WTC11 (cell line): ENCODE data around the gene UBXN11.

ENCODE experiments used
- ELF4 ChIP-seq: sonication (generic); formaldehyde crosslinking; IDR thresholded peaks from 2 replicates; pipeline ENCODE4 v1.8.1; 2022; ENCODE audit warnings: low read depth, mild to moderate bottlenecking, moderate library complexity, missing genetic modification reagents
- NR1H2 ChIP-seq: sonication (generic); formaldehyde crosslinking; IDR thresholded peaks from 2 replicates; pipeline ENCODE4 v1.9.0; 2021; ENCODE audit warnings: mild to moderate bottlenecking, moderate library complexity, missing genetic modification reagents
- ZNF219 ChIP-seq: sonication (generic); formaldehyde crosslinking; IDR thresholded peaks from 2 replicates; pipeline ENCODE4 v1.8.0; 2023; ENCODE audit warnings: missing genetic modification reagents, mild to moderate bottlenecking, borderline replicate concordance
- TF ChIP-seq, protein P1 (sequence below): sonication (generic); formaldehyde crosslinking; IDR thresholded peaks from 2 replicates; pipeline ENCODE4 v1.8.1; 2023; ENCODE audit warnings: mild to moderate bottlenecking, missing genetic modification reagents
- TF ChIP-seq, protein P2 (sequence below): fragments of 200-600 bp; IDR thresholded peaks from 2 replicates; pipeline ENCODE4 v1.8.0; 2022; ENCODE audit warnings: antibody characterized with exemption
- TF ChIP-seq, protein P3 (sequence below): sonication (generic); formaldehyde crosslinking; IDR thresholded peaks from 2 replicates; pipeline ENCODE4 v1.8.1; 2022; ENCODE audit warnings: low read depth, mild to moderate bottlenecking, moderate library complexity, missing genetic modification reagents, borderline replicate concordance
- TF ChIP-seq, protein P4 (sequence below): sonication (generic); formaldehyde crosslinking; IDR thresholded peaks from 2 replicates; pipeline ENCODE4 v1.8.0; 2023; ENCODE audit warnings: missing genetic modification reagents

DNA sequence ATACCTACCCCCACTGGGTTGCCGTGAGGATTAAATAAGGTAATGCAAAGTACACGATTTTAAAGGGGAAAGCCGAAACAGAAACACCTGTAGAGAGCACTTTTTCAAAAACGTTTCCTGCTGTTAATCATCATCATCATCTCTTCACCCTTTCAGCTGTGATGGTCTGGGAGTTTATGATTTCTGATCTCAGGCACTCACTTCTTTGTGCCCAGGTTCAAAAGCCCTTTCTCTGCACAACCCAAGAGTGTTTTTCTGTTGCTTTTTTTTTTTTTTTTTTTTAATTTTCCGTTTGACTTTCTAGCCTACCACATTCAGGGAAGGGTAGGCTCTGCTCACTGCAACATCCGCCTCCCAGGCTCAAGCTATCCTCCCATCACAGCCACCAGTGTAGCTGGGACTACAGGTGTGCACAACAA, 936 bp upstream of the UBXN11 start:
- TF ChIP-seq, protein P1, sequence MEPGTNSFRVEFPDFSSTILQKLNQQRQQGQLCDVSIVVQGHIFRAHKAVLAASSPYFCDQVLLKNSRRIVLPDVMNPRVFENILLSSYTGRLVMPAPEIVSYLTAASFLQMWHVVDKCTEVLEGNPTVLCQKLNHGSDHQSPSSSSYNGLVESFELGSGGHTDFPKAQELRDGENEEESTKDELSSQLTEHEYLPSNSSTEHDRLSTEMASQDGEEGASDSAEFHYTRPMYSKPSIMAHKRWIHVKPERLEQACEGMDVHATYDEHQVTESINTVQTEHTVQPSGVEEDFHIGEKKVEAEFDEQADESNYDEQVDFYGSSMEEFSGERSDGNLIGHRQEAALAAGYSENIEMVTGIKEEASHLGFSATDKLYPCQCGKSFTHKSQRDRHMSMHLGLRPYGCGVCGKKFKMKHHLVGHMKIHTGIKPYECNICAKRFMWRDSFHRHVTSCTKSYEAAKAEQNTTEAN: no peak
- TF ChIP-seq, protein P2, sequence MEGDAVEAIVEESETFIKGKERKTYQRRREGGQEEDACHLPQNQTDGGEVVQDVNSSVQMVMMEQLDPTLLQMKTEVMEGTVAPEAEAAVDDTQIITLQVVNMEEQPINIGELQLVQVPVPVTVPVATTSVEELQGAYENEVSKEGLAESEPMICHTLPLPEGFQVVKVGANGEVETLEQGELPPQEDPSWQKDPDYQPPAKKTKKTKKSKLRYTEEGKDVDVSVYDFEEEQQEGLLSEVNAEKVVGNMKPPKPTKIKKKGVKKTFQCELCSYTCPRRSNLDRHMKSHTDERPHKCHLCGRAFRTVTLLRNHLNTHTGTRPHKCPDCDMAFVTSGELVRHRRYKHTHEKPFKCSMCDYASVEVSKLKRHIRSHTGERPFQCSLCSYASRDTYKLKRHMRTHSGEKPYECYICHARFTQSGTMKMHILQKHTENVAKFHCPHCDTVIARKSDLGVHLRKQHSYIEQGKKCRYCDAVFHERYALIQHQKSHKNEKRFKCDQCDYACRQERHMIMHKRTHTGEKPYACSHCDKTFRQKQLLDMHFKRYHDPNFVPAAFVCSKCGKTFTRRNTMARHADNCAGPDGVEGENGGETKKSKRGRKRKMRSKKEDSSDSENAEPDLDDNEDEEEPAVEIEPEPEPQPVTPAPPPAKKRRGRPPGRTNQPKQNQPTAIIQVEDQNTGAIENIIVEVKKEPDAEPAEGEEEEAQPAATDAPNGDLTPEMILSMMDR: no peak
- TF ChIP-seq, protein P3, sequence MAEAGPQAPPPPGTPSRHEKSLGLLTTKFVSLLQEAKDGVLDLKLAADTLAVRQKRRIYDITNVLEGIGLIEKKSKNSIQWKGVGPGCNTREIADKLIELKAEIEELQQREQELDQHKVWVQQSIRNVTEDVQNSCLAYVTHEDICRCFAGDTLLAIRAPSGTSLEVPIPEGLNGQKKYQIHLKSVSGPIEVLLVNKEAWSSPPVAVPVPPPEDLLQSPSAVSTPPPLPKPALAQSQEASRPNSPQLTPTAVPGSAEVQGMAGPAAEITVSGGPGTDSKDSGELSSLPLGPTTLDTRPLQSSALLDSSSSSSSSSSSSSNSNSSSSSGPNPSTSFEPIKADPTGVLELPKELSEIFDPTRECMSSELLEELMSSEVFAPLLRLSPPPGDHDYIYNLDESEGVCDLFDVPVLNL: no peak
- TF ChIP-seq, protein P4, sequence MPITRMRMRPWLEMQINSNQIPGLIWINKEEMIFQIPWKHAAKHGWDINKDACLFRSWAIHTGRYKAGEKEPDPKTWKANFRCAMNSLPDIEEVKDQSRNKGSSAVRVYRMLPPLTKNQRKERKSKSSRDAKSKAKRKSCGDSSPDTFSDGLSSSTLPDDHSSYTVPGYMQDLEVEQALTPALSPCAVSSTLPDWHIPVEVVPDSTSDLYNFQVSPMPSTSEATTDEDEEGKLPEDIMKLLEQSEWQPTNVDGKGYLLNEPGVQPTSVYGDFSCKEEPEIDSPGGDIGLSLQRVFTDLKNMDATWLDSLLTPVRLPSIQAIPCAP: no peak
- TF ChIP-seq ZNF219 (no peak), NR1H2 (CRISPR knock-in tag) (no peak), ELF4 (CRISPR knock-in tag) (no peak)
